Memory B cell (primary cell): Measurements from ENCODE around the gene TEX13C.

Experiments used
- ATAC-seq: fragments of 150-1000 bp; cut with Tn5 transposase; 2 replicates; pipeline ENCODE4 v1.10.0; 2021; ENCODE audit warnings: low read depth, mild to moderate bottlenecking, moderate library complexity
- DNase-seq, 2 donors: peaks; one replicate each; pipeline ENCODE4 v3.0.0; 2022; ENCODE audit warnings: low spot score in 2 of 2
- H3K27ac Mint-ChIP-seq: one replicate; pipeline ENCODE4 v1.8.0; 2022; ENCODE audit warnings: mild to moderate bottlenecking, moderate library complexity, mixed read lengths
- H3K27me3 Mint-ChIP-seq: one replicate; pipeline ENCODE4 v1.8.0; 2022; ENCODE audit warnings: mixed read lengths
- H3K36me3 Mint-ChIP-seq: one replicate; pipeline ENCODE4 v1.8.0; 2022; ENCODE audit warnings: mild to moderate bottlenecking, mixed read lengths
- H3K4me1 Mint-ChIP-seq: one replicate; pipeline ENCODE4 v1.8.0; 2022; ENCODE audit warnings: mixed read lengths
- H3K4me3 Mint-ChIP-seq: one replicate; pipeline ENCODE4 v1.8.0; 2022; ENCODE audit warnings: mild to moderate bottlenecking, moderate library complexity, mixed read lengths
- H3K9me3 Mint-ChIP-seq: one replicate; pipeline ENCODE4 v1.8.0; 2022; ENCODE audit warnings: mixed read lengths

TEX13C gene

DNA sequence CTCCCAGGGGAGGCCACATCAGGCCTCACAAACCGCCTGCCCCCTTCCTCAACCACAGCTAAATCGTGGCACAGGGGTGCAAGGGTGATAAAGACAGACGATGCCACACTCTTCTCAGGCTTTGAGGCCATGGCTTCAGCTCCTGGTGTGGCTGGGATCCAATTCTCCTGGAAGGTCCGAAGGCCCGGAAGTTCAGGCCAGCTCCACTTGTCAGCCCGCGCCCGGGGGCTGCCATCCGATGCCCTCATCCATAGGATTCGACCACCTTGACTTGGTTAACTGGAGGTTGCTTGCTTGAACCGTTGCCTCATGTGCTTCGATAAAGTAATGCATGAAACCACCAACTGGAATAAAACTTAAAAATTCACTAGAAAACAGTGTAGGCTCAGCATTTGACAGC, 8.2 kb downstream of the TEX13C start:
- Mint-ChIP-seq H3K27me3 (no peaks in the 10 kb centered on the region), H3K27ac (no peak overlapping the region), H3K4me1 (no peaks in the 10 kb centered on the region), H3K9me3 (no peaks in the 10 kb centered on the region), H3K36me3 (no peaks in the 10 kb centered on the region), H3K4me3 (no peak overlapping the region)
- DNase-seq = no peak
- no peak for ATAC-seq

DNA sequence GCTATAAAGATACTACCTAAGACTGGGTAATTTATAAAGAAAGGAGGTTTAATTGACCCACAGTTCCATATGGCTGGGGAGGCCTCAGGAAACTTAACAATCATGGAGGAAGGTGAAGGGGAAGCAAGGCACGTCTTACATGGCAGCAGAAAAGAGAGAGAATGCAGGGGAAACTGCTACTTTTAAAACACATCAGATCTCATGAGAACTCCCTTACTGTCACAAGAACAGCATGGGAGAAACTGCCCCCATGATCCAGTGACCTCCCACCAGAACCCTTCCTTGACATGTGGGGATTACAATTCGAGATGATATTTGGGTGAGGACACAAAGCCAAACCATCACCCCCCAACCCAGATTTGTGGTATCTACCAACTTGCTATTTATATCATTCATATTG, 13.9 kb downstream of the TEX13C start:
- H3K36me3 Mint-ChIP-seq = no peaks in the 10 kb centered on the region
- no peak overlapping the region for H3K4me3 Mint-ChIP-seq
- no peaks in the 10 kb centered on the region for H3K9me3 Mint-ChIP-seq
- H3K27ac Mint-ChIP-seq = no peak overlapping the region
- no peaks in the 10 kb centered on the region for H3K4me1 Mint-ChIP-seq
- DNase-seq (no peak), ATAC-seq (no peak)
- no peaks in the 10 kb centered on the region for H3K27me3 Mint-ChIP-seq

DNA sequence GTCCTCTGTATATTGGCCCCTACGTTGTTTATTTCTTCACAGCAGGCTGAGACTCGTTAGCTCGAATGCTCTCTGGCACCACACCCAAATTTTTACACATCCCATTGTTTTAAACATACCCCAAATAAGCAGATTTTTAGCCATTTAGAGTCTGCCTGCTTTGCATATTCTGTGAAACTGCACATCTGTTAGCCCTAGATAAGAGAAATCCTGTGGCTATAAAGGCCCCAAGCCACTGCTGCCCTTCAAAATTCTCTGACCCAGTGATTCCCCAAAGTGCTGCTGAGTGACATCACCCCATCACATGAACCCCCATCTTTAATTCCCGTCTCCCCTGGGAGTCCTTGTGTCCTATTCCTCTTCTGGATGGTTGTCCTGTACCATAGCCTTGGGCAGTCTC, 20.8 kb downstream of the TEX13C start:
- Mint-ChIP-seq H3K27me3 (no peaks in the 10 kb centered on the region), H3K4me1 (no peaks in the 10 kb centered on the region), H3K27ac (no peak overlapping the region), H3K4me3 (no peak overlapping the region), H3K9me3 (peaks cover 1% of the 10 kb centered on the region), H3K36me3 (no peaks in the 10 kb centered on the region)
- DNase-seq = no peak
- no peak for ATAC-seq

DNA sequence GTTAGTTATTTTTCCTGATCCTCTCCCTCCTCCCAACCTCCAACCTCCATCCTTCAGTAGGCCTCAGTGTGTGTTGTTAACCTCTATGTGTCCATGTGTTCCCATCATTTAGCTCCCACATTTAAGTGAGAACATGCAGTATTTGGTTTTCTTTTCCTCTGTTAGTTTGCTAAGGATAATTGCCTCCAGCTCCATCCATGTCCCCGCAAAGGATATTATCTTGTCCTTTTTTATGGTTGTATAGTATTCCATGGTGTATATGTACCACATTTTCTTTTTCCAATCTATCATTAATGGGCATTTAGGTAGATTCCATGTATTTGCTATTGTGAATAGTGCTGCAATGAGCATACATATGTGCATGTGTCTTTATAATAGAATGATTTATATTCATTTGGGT, 54.5 kb downstream of the TEX13C start:
- no peaks in the 10 kb centered on the region for H3K27me3 Mint-ChIP-seq
- no peak for ATAC-seq
- H3K36me3 Mint-ChIP-seq = no peaks in the 10 kb centered on the region
- DNase-seq = no peak
- no peak overlapping the region for H3K27ac Mint-ChIP-seq
- no peaks in the 10 kb centered on the region for H3K9me3 Mint-ChIP-seq
- no peaks in the 10 kb centered on the region for H3K4me1 Mint-ChIP-seq
- no peak overlapping the region for H3K4me3 Mint-ChIP-seq
